BLaER1 treated with 17β-estradiol and CSF1 and Interleukin-3, amounts not matched to agents 10 nM and 100 nM (cell line): ENCODE data around the gene MT1A.
A peak's percentile ranks its signal among the peaks of the same experiment; 100 is the strongest.

Experiments used
- H3K27ac ChIP-seq, 11 experiments: shearing (Covaris generic); formaldehyde crosslinking; 2 replicates each; pipeline ENCODE4 v1.8.1; 2022
- H3K27me3 ChIP-seq, 11 experiments: shearing (Covaris generic); formaldehyde crosslinking; 2 replicates each; pipeline ENCODE4 v1.8.1; 2022
- H3K36me3 ChIP-seq, 11 experiments: shearing (Covaris generic); formaldehyde crosslinking; 2 replicates each; pipeline ENCODE4 v1.8.1; 2022
- H3K4me1 ChIP-seq, 10 experiments: shearing (Covaris generic); formaldehyde crosslinking; 2 replicates each; pipeline ENCODE4 v1.8.1; 2022
- H3K4me2 ChIP-seq, 11 experiments: shearing (Covaris generic); formaldehyde crosslinking; 2 replicates each; pipeline ENCODE4 v1.8.1; 2022
- H3K4me3 ChIP-seq, 10 experiments: shearing (Covaris generic); formaldehyde crosslinking; 2 replicates each; pipeline ENCODE4 v1.8.1; 2022
- H3K9ac ChIP-seq, 11 experiments: shearing (Covaris generic); formaldehyde crosslinking; 2 replicates each; pipeline ENCODE4 v1.8.1; 2022
- H3K9me3 ChIP-seq, 11 experiments: shearing (Covaris generic); formaldehyde crosslinking; replicated peaks in 1 of 11; 2 replicates each; pipeline ENCODE4 v1.8.1; 2022
- H4K20me1 ChIP-seq, 11 experiments: shearing (Covaris generic); formaldehyde crosslinking; 2 replicates each; pipeline ENCODE4 v1.8.1; 2022
- Cebpa-rat ChIP-seq, 11 experiments: shearing (Covaris generic); IDR thresholded peaks; 2 replicates each; pipeline ENCODE4 v1.8.1; 2022

The MT1A gene

GRCh38 chr16:56631197-56631596 is 7.3 kb upstream of the MT1A start:
- TF ChIP-seq Cebpa-rat (IDR thresholded peaks at IDR 0.05) = no peak; a peak in 1 of 22 replicates
- no peaks in the 10 kb centered on the region for H3K36me3 ChIP-seq
- H3K27me3 ChIP-seq = peaks cover 100% of the 10 kb centered on the region in 11 experiments
- no peak overlapping the region for H3K4me3 ChIP-seq
- peaks cover 0 to 11% (median 6%) of the 10 kb centered on the region in 11 experiments; a peak in 11 of 22 replicates for H3K9me3 ChIP-seq
- no peak overlapping the region for H3K9ac ChIP-seq
- H3K27ac ChIP-seq = no peak overlapping the region
- H3K4me2 ChIP-seq = no peak overlapping the region
- peaks cover 0 to 14% (median 4%) of the 10 kb centered on the region in 10 experiments; a peak in 5 of 20 replicates for H3K4me1 ChIP-seq
- H4K20me1 ChIP-seq = peaks cover 0 to 56% (median 31%) of the 10 kb centered on the region in 11 experiments; a peak in 15 of 22 replicates

DNA sequence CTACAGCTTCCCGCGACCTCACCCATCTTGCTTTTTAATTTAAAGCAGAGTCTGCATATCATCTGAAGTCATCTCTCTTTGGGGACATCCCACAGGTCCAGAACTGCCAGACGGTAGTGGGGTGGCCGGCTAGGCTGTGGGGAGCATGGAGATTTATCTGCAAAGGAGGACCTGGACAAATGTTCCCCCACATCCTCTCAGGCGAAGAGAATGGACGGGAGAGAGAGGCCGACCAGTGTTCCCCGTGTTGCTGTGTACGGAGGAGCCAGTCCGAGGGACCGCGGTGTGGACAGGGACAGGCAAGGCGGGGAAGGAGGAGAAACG is 6.7 kb upstream of the MT1A start:
- Histone ChIP-seq H3K36me3 (no peaks in the 10 kb centered on the region), H3K27ac (no peak overlapping the region), H3K9ac (no peak overlapping the region), H4K20me1 (peaks cover 0 to 62% (median 37%) of the 10 kb centered on the region in 11 experiments; a peak in 15 of 22 replicates), H3K9me3 (peaks cover 0 to 11% (median 6%) of the 10 kb centered on the region in 11 experiments; a peak in 11 of 22 replicates), H3K4me1 (peaks cover 0 to 14% (median 4%) of the 10 kb centered on the region in 10 experiments; a peak in 5 of 20 replicates), H3K4me3 (peak overlapping the region in 1 of 10 experiments; percentile 18; a peak in 1 of 20 replicates), H3K27me3 (peaks cover 100% of the 10 kb centered on the region in 11 experiments), H3K4me2 (0 out of 22 replicates have a peak overlapping the region, but pooled peaks of 1 of the 11 experiments have one; percentile 37)
- no peak for TF ChIP-seq Cebpa-rat (IDR thresholded peaks at IDR 0.05)

DNA sequence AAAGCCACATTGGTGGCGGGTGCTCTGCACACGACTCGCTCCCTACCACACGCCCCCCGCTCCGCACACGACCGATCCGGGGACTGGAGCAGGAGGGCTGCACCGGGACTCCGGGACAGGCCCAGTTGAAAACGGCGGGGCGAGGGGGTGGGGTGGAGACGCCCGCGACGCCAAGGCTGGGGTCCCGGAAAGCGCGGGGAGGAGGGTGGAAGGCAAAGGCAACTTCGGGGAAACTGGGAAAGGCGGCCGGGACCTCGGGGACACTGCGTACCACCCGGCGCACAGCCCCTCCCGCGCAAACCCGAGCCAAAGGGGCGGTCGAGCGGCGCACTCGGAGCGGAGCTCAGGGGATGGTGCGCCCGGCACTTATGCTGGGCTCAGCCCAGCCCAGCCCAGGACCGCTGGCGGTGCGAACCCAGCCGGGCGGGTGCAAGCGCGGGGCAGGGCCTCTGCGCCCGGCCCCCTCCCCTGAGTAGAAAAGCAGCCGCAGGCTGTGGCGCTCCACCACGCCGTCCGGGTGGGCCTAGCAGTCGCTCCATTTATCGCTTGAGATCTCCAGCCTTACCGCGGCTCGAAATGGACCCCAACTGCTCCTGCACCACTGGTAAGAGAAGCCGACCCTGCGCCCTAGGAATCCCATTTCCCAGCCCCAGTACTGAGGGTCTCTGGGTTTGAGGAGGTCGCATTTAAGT is 6.2 kb upstream of the MT1A start, which contains the start of gene MT1M:
MT1M (plus strand) TSS at position 504 of the 692 bp plus-strand sequence; CDS start at position 577, 73 bp downstream.
- peaks cover 100% of the 10 kb centered on the region in 11 experiments for H3K27me3 ChIP-seq
- H3K4me3 ChIP-seq = peak within 1 kb of the TSS in 2 of 10 experiments; percentile 18; a peak in 2 of 20 replicates
- no peak for TF ChIP-seq Cebpa-rat (IDR thresholded peaks at IDR 0.05)
- H3K36me3 ChIP-seq = no peaks in the 10 kb centered on the region
- H3K4me2 ChIP-seq = peak within 1 kb of the TSS in 5 of 11 experiments; percentile 5 to 55 (median 18); a peak in 6 of 22 replicates
- peaks cover 0 to 11% (median 6%) of the 10 kb centered on the region in 11 experiments; a peak in 12 of 22 replicates for H3K9me3 ChIP-seq
- H3K4me1 ChIP-seq = peaks cover 0 to 14% (median 4%) of the 10 kb centered on the region in 10 experiments; a peak in 5 of 20 replicates
- H4K20me1 ChIP-seq = peaks cover 0 to 63% (median 38%) of the 10 kb centered on the region in 11 experiments; a peak in 15 of 22 replicates
- H3K27ac ChIP-seq = no peak within 1 kb of the TSS
- no peak within 1 kb of the TSS for H3K9ac ChIP-seq

DNA sequence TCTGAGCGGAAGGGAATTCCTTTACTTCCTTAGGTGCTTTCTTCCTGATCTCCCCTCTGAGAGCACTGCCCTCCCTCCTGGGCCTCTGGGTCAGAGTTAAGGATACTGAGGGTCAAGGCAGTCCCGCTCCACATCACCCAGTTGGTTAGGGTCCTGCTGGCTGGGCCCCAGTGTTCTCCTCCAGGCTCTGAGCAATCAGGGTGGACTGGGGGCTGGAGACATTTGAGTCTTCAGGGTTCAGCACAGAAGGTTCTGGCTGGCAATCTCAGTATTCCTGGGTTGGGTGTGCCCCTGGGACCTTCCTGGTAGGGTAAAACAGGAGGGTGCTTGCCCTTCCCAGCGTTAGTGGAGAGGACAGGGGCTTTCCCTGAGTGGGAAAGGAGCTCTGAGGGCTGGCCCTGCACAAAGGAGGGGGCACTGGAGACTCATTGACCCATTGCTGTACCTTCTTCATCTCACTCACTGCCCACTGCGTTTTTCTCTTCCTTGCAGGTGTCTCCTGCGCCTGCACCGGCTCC is 5.6 kb upstream of the MT1A start:
- Histone ChIP-seq H3K4me2 (no peak overlapping the region; a peak in 1 of 22 replicates), H3K4me1 (peaks cover 0 to 14% (median 4%) of the 10 kb centered on the region in 10 experiments; a peak in 5 of 20 replicates), H3K27ac (no peak overlapping the region), H3K27me3 (peaks cover 100% of the 10 kb centered on the region in 11 experiments), H4K20me1 (peaks cover 0 to 63% (median 42%) of the 10 kb centered on the region in 11 experiments; a peak in 15 of 22 replicates), H3K4me3 (no peak overlapping the region), H3K9me3 (peaks cover 0 to 16% (median 7%) of the 10 kb centered on the region in 11 experiments; a peak in 16 of 22 replicates), H3K9ac (no peak overlapping the region), H3K36me3 (no peaks in the 10 kb centered on the region)
- no peak for TF ChIP-seq Cebpa-rat (IDR thresholded peaks at IDR 0.05)

- H3K36me3 ChIP-seq = no peaks in the 10 kb centered on the region
- no peak for TF ChIP-seq Cebpa-rat (IDR thresholded peaks at IDR 0.05)
- no peak overlapping the region for H3K27ac ChIP-seq
- H3K4me1 ChIP-seq = peaks cover 0 to 14% (median 4%) of the 10 kb centered on the region in 10 experiments; a peak in 5 of 20 replicates
- peaks cover 0 to 69% (median 48%) of the 10 kb centered on the region in 11 experiments; a peak in 15 of 22 replicates for H4K20me1 ChIP-seq
- H3K9ac ChIP-seq = no peak overlapping the region
- peaks cover 4 to 23% (median 13%) of the 10 kb centered on the region in 11 experiments; a peak in 18 of 22 replicates for H3K9me3 ChIP-seq
- H3K4me2 ChIP-seq = no peak overlapping the region
- H3K4me3 ChIP-seq = no peak overlapping the region
- peaks cover 100% of the 10 kb centered on the region in 11 experiments for H3K27me3 ChIP-seq
Measured at GRCh38 chr16:56633535-56633934, 4.9 kb upstream of the MT1A start.

- no peak overlapping the region for H3K27ac ChIP-seq
- no peaks in the 10 kb centered on the region for H3K36me3 ChIP-seq
- peaks cover 0 to 64% (median 41%) of the 10 kb centered on the region in 11 experiments; a peak in 15 of 22 replicates for H4K20me1 ChIP-seq
- peaks cover 0 to 10% (median 4%) of the 10 kb centered on the region in 10 experiments; a peak in 5 of 20 replicates for H3K4me1 ChIP-seq
- peak overlapping the region in 1 of 11 experiments; percentile 9; a peak in 1 of 22 replicates for H3K4me2 ChIP-seq
- peaks cover 5 to 28% (median 17%) of the 10 kb centered on the region in 11 experiments; a peak in 18 of 22 replicates for H3K9me3 ChIP-seq
- no peak for TF ChIP-seq Cebpa-rat (IDR thresholded peaks at IDR 0.05)
- H3K27me3 ChIP-seq = peaks cover 100% of the 10 kb centered on the region in 11 experiments
- H3K9ac ChIP-seq = no peak overlapping the region
- peak overlapping the region in 1 of 10 experiments; percentile 7; a peak in 2 of 20 replicates for H3K4me3 ChIP-seq
Measured at GRCh38 chr16:56634715-56635440, 3.6 kb upstream of the MT1A start.

DNA sequence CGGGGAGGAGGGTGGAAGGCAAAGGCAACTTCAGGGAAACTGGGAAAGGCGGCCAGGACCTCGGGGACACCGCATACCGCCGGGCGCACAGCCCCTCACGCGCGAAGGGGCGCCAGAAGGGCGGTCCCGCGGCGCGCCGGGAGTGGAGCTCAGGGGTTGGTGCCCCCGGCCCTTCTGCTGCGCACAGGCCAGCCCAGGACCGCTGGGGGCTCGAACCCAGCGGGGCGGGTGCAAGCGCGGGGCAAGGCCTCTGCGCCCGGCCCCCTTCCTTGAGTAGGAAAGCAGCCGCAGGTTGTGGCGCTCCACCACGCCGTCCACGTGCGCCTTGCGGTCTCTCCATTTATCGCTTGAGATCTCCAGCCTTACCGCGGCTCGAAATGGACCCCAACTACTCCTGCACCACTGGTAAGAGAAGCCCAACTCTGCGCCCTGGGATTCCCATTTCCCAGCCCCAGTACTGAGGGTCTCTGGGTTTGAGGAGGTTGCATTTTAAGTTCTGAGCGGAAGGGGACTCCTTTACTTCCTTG is 3.0 kb upstream of the MT1A start:
- Histone ChIP-seq H3K9me3 (peaks cover 5 to 28% (median 17%) of the 10 kb centered on the region in 11 experiments; a peak in 18 of 22 replicates), H3K4me1 (peaks cover 0 to 6% (median 4%) of the 10 kb centered on the region in 10 experiments; a peak in 5 of 20 replicates), H3K27me3 (peaks cover 100% of the 10 kb centered on the region in 11 experiments), H3K4me3 (peak overlapping the region in 1 of 10 experiments; percentile 7; a peak in 2 of 20 replicates), H4K20me1 (peaks cover 0 to 63% (median 39%) of the 10 kb centered on the region in 11 experiments; a peak in 15 of 22 replicates), H3K9ac (no peak overlapping the region), H3K27ac (no peak overlapping the region), H3K4me2 (no peak overlapping the region), H3K36me3 (no peaks in the 10 kb centered on the region)
- TF ChIP-seq Cebpa-rat (IDR thresholded peaks at IDR 0.05) = no peak
